Measurements from ENCODE around the gene NDUFS7. TPM values are rescaled to one million over a fixed set of nuclear protein-coding genes. Genes with fewer than 3 reads are reported as not detected.

Gene NDUFS7
- total RNA-seq, 1 donor from 2014 or later: 109 TPM

- no peak for FAIRE-seq
- Histone ChIP-seq H3K4me3 (ENCODE audit: low read depth, low read length) (no peak overlapping the region), H3K27me3 (ENCODE audit: control insufficient read depth, insufficient read depth, low read length) (no peaks in the 10 kb centered on the region), H3K36me3 (ENCODE audit: control insufficient read depth, insufficient read depth, low read length) (peaks cover 13% of the 10 kb centered on the region)
- DNase-seq (ENCODE audit: low read depth): no peak
- no peak for TF ChIP-seq CTCF (IDR thresholded peaks at IDR 0.05; ENCODE audit: insufficient read depth, low read length, severe bottlenecking)
These were observed 3.4 kb downstream of the NDUFS7 start for GRCh38 chr19:1386945-1387683.

GRCh38 chr19:1387684-1388636, 4.3 kb downstream of the NDUFS7 start:
- H3K4me3 ChIP-seq (ENCODE audit: low read depth, low read length): no peak overlapping the region
- peaks cover 13% of the 10 kb centered on the region for H3K36me3 ChIP-seq (ENCODE audit: control insufficient read depth, insufficient read depth, low read length)
- H3K27me3 ChIP-seq (ENCODE audit: control insufficient read depth, insufficient read depth, low read length): no peaks in the 10 kb centered on the region
- no peak for TF ChIP-seq CTCF (IDR thresholded peaks at IDR 0.05; ENCODE audit: insufficient read depth, low read length, severe bottlenecking)
- FAIRE-seq (no peak), DNase-seq (ENCODE audit: low read depth) (no peak)

- DNase-seq (ENCODE audit: low read depth) (no peak), FAIRE-seq (no peak)
- H3K27me3 ChIP-seq (ENCODE audit: control insufficient read depth, insufficient read depth, low read length): no peaks in the 10 kb centered on the region
- no peak overlapping the region for H3K4me3 ChIP-seq (ENCODE audit: low read depth, low read length)
- TF ChIP-seq CTCF (IDR thresholded peaks at IDR 0.05; ENCODE audit: insufficient read depth, low read length, severe bottlenecking): no peak
- peaks cover 16% of the 10 kb centered on the region for H3K36me3 ChIP-seq (ENCODE audit: control insufficient read depth, insufficient read depth, low read length)
These were observed 4.9 kb downstream of the NDUFS7 start for GRCh38 chr19:1388637-1389026.

- H3K27me3 ChIP-seq (ENCODE audit: control insufficient read depth, insufficient read depth, low read length): no peaks in the 10 kb centered on the region
- peaks cover 18% of the 10 kb centered on the region for H3K36me3 ChIP-seq (ENCODE audit: control insufficient read depth, insufficient read depth, low read length)
- H3K4me3 ChIP-seq (ENCODE audit: low read depth, low read length): no peak overlapping the region
- DNase-seq (ENCODE audit: low read depth) (no peak), FAIRE-seq (peak; percentile 99)
- no peak for TF ChIP-seq CTCF (IDR thresholded peaks at IDR 0.05; ENCODE audit: insufficient read depth, low read length, severe bottlenecking)
These were observed 5.6 kb downstream of the NDUFS7 start for GRCh38 chr19:1389033-1389940.

GRCh38 chr19:1390890-1391423, 7.2 kb downstream of the NDUFS7 start:
- no peak for TF ChIP-seq CTCF (IDR thresholded peaks at IDR 0.05; ENCODE audit: insufficient read depth, low read length, severe bottlenecking)
- Histone ChIP-seq H3K36me3 (ENCODE audit: control insufficient read depth, insufficient read depth, low read length) (peaks cover 19% of the 10 kb centered on the region), H3K27me3 (ENCODE audit: control insufficient read depth, insufficient read depth, low read length) (no peaks in the 10 kb centered on the region), H3K4me3 (ENCODE audit: low read depth, low read length) (no peak overlapping the region)
- no peak for FAIRE-seq
- no peak for DNase-seq (ENCODE audit: low read depth)

Data from bronchial epithelial cell (primary cell).